Measurements from ENCODE around the gene GUCD1. TPM values are rescaled to one million over a fixed set of nuclear protein-coding genes. Genes with fewer than 3 reads are reported as not detected.
"Not testable (repeated sequence)": the region's sequence is repeated elsewhere in the genome, so short reads cannot be mapped to it uniquely, and the experiment has no call there.

Gene GUCD1
- total and polyA plus RNA-seq, 2 of the 8 experiments (the other 6 are each of a cell fraction or from before 2014, with no cell fraction given), result 85.2 to 128 TPM

- peaks cover 4 to 20% (median 11%) of the 10 kb centered on the region in 4 experiments for H3K4me1 ChIP-seq (replicated peaks in 1 of 4; ENCODE audit: control insufficient read depth in 3 of 4, insufficient read depth in 4 of 4, low read length in 3 of 4)
- peak overlapping the region; percentile 80; the same call in 1 of the 2 replicates for H2BK20ac ChIP-seq (ENCODE audit: low read length)
- H3K4me3 ChIP-seq (ENCODE audit: extremely low read depth in 1 of 4, insufficient read depth in 2 of 4, low read depth in 3 of 4, low read length in 4 of 4); H3K23me2 ChIP-seq (ENCODE audit: low read depth, low read length); H3K4me2 ChIP-seq (ENCODE audit: insufficient read depth in 1 of 2, low read depth in 2 of 2, low read length in 2 of 2); H3K9ac ChIP-seq (replicated peaks in 1 of 4; ENCODE audit: extremely low read depth in 1 of 4, low read depth in 3 of 4, low read length in 3 of 4); H2AFZ ChIP-seq (ENCODE audit: low read length); H3K14ac ChIP-seq (ENCODE audit: insufficient read length); H4K20me1 ChIP-seq (replicated peaks in 1 of 2; ENCODE audit: control insufficient read depth in 1 of 2, insufficient read depth in 2 of 2, low read length in 2 of 2); FAIRE-seq; H3K79me1 ChIP-seq (ENCODE audit: low read depth, low read length); H4K91ac ChIP-seq (replicated peaks; ENCODE audit: insufficient read length, low read length); H3K18ac ChIP-seq (ENCODE audit: extremely low read depth, low read length); H3K23ac ChIP-seq (ENCODE audit: insufficient read length); H2AK5ac ChIP-seq (ENCODE audit: low read depth, low read length); H3K9me3 ChIP-seq (ENCODE audit: insufficient read depth in 2 of 2, low read depth in 1 of 2, low read length in 1 of 2); H4K5ac ChIP-seq (ENCODE audit: insufficient read length, low read depth, low read length); H3K27me3 ChIP-seq (replicated peaks in 1 of 4; ENCODE audit: control insufficient read depth in 3 of 4, extremely low read depth in 1 of 4, insufficient read depth in 3 of 4, low read length in 3 of 4); DNase-seq (ENCODE audit: low read depth in 1 of 2, low spot score in 2 of 2); H2BK120ac ChIP-seq (replicated peaks; ENCODE audit: low read depth, low read length); H3K36me3 ChIP-seq (ENCODE audit: control insufficient read depth in 2 of 4, insufficient read depth in 4 of 4, low read length in 3 of 4); H3K4ac ChIP-seq (replicated peaks; ENCODE audit: insufficient read length, low read depth, low read length); H3K56ac ChIP-seq (replicated peaks; ENCODE audit: insufficient read length, low read depth, low read length); H3K79me2 ChIP-seq (ENCODE audit: control insufficient read depth in 1 of 2, insufficient read depth in 2 of 2, low read length in 2 of 2); H4K8ac ChIP-seq (ENCODE audit: extremely low read depth, insufficient read depth, low read length); H3K27ac ChIP-seq (ENCODE audit: low read depth, low read length): not testable (repeated sequence)
- H2BK12ac ChIP-seq (ENCODE audit: low read depth, low read length), result peak overlapping the region; percentile 95; the same call in 1 of the 2 replicates
- H2BK15ac ChIP-seq (ENCODE audit: low read length), result peak overlapping the region; percentile 95
- H2BK5ac ChIP-seq (ENCODE audit: low read depth, low read length), result peak overlapping the region; percentile 87; the same call in 1 of the 2 replicates
- ChIA-PET CTCF (ENCODE audit: partially characterized antibody) (interaction anchor here (1.1 to 1.2 kb wide), 2 partner anchors 12 to 172 kb away, joined by 4 read pairs; no protein-coding TSS in a partner anchor), POLR2A (ENCODE audit: partially characterized antibody) (interaction anchor here (1.0 to 1.2 kb wide), 3 partner anchors 16 to 180 kb away, joined by 3 read pairs; partner anchors contain the start of gene SNRPD3)
- 87% methylated on average over 3 of the region's 3 CpGs; no CpG with 5 or more reads in 1 of the 2 experiments for WGBS, 2 experiments (ENCODE audit: extremely low coverage in 1 of 2, insufficient coverage in 1 of 2, insufficient read length in 1 of 2, insufficient replicate concordance in 2 of 2, low coverage in 1 of 2, low lambda C conversion rate in 2 of 2, missing lambda C conversion rate in 1 of 2)
These were observed 45.2 kb upstream of the GUCD1 start for GRCh38 chr22:24599958-24600715.
